Loucy (cell line): ENCODE data around the gene ADGRF4.

Experiments used
- H2AFZ ChIP-seq: fragments of 200-600 bp; sonication (generic); 2 replicates; pipeline ENCODE4 v1.6.0; 2016; ENCODE audit warnings: antibody characterized with exemption, mild to moderate bottlenecking, low read length, moderate library complexity
- H3F3A ChIP-seq: fragments of 200-600 bp; 2 replicates; pipeline ENCODE4 v1.6.0; 2016; ENCODE audit warnings: antibody characterized with exemption, low read depth, mild to moderate bottlenecking
- H3K27me3 ChIP-seq: fragments of 200-600 bp; sonication (generic); 2 replicates; pipeline ENCODE4 v1.6.1; 2014; ENCODE audit warnings: low read length, mild to moderate bottlenecking; ENCODE audit not compliant: insufficient read depth, poor library complexity, severe bottlenecking
- H3K36me3 ChIP-seq: fragments of 200-600 bp; sonication (generic); 2 replicates; pipeline ENCODE4 v1.6.1; 2016; ENCODE audit warnings: low read length; ENCODE audit not compliant: insufficient read depth
- H3K4me1 ChIP-seq: fragments of 200-600 bp; sonication (generic); 2 replicates; pipeline ENCODE4 v1.5.1; 2014; ENCODE audit warnings: low read length, mild to moderate bottlenecking; ENCODE audit not compliant: insufficient read depth, poor library complexity, severe bottlenecking
- H3K4me2 ChIP-seq: fragments of 200-600 bp; sonication (generic); 2 replicates; pipeline ENCODE4 v1.6.0; 2014; ENCODE audit warnings: antibody characterized with exemption, low read length, low read depth, mild to moderate bottlenecking; ENCODE audit not compliant: poor library complexity, severe bottlenecking
- H3K4me3 ChIP-seq: fragments of 200-600 bp; sonication (generic); 2 replicates; pipeline ENCODE4 v1.5.1; 2014; ENCODE audit warnings: low read length, mild to moderate bottlenecking, mixed read lengths; ENCODE audit not compliant: poor library complexity, severe bottlenecking
- H3K79me2 ChIP-seq: fragments of 200-600 bp; sonication (generic); 2 replicates; pipeline ENCODE4 v1.6.1; 2014; ENCODE audit warnings: low read length; ENCODE audit not compliant: insufficient read depth
- H3K9ac ChIP-seq: fragments of 200-600 bp; sonication (generic); 2 replicates; pipeline ENCODE4 v1.6.0; 2014; ENCODE audit warnings: mild to moderate bottlenecking, low read depth, low read length, moderate library complexity; ENCODE audit not compliant: poor library complexity, severe bottlenecking
- H3K9me2 ChIP-seq: fragments of 200-600 bp; sonication (generic); replicated peaks from 2 replicates; pipeline ENCODE4 v1.6.1; 2016; ENCODE audit warnings: low read depth, low read length, mixed read lengths
- H3K9me3 ChIP-seq: fragments of 200-600 bp; sonication (generic); 2 replicates; pipeline ENCODE4 v1.6.1; 2014; ENCODE audit warnings: mild to moderate bottlenecking, antibody characterized with exemption, low read length, low read depth; ENCODE audit not compliant: insufficient read depth
- H4K20me1 ChIP-seq: fragments of 200-600 bp; sonication (generic); 2 replicates; pipeline ENCODE4 v1.6.0; 2014; ENCODE audit warnings: antibody characterized with exemption, low read length, mild to moderate bottlenecking; ENCODE audit not compliant: insufficient read depth, poor library complexity, severe bottlenecking
- EZH2phosphoT487 ChIP-seq: fragments of 200-600 bp; IDR thresholded peaks from 2 replicates; pipeline ENCODE4 v1.6.1; 2018; ENCODE audit warnings: antibody characterized with exemption, mild to moderate bottlenecking, moderate library complexity, borderline replicate concordance
- TF ChIP-seq, protein P1 (sequence below): fragments of 200-600 bp; sonication (generic); conservative IDR thresholded peaks from 2 replicates; pipeline ENCODE4 v1.5.1; 2014; ENCODE audit warnings: mild to moderate bottlenecking, antibody characterized with exemption, low read length

The ADGRF4 gene

DNA sequence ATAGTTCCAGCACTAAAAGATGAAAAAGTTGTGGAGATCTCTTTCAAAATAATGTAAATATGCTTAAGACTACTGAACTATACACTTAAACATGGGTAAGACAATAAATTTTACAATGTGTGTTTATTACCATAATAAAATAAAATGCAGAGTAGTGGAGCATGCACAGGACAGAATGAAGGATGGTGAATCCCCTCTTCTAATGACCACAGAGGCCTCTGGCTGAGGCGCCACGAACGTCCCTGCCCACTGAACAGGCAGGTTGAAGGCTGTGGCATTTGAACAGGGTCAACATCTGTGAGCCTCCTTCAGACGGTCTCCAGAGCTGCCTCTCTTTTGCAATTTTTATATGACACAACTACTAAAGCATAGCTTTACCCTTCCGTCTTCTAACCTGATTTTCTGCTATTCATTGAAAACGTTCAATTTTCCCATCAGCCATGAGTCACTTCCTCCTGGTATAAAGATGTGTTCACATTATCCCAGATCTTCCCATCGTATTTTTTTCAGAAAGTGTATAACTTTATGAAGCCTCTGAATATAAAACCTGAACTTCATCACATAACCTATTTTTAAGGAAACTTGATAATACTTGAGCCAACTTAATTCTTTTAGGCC, 37.8 kb downstream of the ADGRF4 start:
- Histone ChIP-seq H3F3A (no peaks in the 10 kb centered on the region), H3K9me2 (no peaks in the 10 kb centered on the region), H3K27me3 (peaks cover 30% of the 10 kb centered on the region), H3K9ac (no peak overlapping the region), H3K79me2 (no peaks in the 10 kb centered on the region), H4K20me1 (no peaks in the 10 kb centered on the region), H2AFZ (no peak overlapping the region), H3K4me2 (no peak overlapping the region), H3K4me3 (no peak overlapping the region), H3K9me3 (no peaks in the 10 kb centered on the region), H3K36me3 (no peaks in the 10 kb centered on the region), H3K4me1 (no peaks in the 10 kb centered on the region)
- no peak for TF ChIP-seq EZH2phosphoT487
- TF ChIP-seq, protein P1, sequence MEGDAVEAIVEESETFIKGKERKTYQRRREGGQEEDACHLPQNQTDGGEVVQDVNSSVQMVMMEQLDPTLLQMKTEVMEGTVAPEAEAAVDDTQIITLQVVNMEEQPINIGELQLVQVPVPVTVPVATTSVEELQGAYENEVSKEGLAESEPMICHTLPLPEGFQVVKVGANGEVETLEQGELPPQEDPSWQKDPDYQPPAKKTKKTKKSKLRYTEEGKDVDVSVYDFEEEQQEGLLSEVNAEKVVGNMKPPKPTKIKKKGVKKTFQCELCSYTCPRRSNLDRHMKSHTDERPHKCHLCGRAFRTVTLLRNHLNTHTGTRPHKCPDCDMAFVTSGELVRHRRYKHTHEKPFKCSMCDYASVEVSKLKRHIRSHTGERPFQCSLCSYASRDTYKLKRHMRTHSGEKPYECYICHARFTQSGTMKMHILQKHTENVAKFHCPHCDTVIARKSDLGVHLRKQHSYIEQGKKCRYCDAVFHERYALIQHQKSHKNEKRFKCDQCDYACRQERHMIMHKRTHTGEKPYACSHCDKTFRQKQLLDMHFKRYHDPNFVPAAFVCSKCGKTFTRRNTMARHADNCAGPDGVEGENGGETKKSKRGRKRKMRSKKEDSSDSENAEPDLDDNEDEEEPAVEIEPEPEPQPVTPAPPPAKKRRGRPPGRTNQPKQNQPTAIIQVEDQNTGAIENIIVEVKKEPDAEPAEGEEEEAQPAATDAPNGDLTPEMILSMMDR: no peak

DNA sequence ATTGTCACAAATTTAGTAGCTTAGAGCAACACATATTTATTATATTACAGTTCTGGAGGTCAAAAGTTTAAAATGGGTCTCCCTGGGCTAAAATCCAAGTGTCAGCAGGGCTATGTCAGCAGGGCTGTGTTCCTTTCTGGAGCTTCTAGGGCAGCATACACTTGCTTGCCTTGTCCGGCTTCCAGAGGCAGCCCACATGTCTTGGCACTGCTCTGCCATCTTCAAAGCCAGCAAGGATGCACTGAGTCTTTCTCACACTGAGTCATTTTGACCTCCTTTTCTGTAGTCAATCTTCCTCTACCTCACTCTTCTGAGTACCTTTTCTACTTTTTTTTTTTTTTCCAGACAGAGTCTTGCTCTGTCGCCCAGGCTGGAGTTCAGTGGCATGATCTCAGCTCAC, 39.0 kb downstream of the ADGRF4 start:
- Histone ChIP-seq H3K4me3 (no peak overlapping the region), H3K4me1 (no peaks in the 10 kb centered on the region), H2AFZ (no peak overlapping the region), H3K9me3 (no peaks in the 10 kb centered on the region), H3K36me3 (no peaks in the 10 kb centered on the region), H3F3A (no peaks in the 10 kb centered on the region), H3K4me2 (no peak overlapping the region), H3K27me3 (peaks cover 17% of the 10 kb centered on the region), H3K9ac (no peak overlapping the region), H4K20me1 (no peaks in the 10 kb centered on the region), H3K9me2 (no peaks in the 10 kb centered on the region), H3K79me2 (no peaks in the 10 kb centered on the region)
- TF ChIP-seq, protein P1: no peak
- TF ChIP-seq EZH2phosphoT487: no peak

DNA sequence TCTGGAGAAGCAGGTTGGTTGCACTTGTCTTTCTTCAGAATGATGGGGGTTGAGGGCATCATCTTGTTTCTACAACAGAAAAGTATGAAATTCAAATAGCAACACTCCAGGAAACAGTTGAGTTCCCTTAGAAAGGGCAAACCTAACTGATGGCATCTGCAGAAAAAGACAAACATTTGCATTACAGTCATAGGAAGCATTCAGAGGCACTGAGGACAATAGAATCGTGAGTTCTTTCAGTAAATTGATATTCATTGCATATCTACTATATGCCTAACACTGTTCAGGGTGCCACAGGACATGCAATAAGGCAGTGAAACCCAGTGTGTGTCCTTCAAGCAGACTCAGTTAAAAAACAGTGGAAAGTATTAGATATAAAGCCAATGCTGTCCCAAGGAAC, 42.3 kb downstream of the ADGRF4 start:
- Histone ChIP-seq H3K4me1 (no peaks in the 10 kb centered on the region), H4K20me1 (no peaks in the 10 kb centered on the region), H3K36me3 (no peaks in the 10 kb centered on the region), H3K9me3 (no peaks in the 10 kb centered on the region), H3K27me3 (peaks cover 3% of the 10 kb centered on the region), H3K79me2 (no peaks in the 10 kb centered on the region), H3K9ac (no peak overlapping the region), H2AFZ (no peak overlapping the region), H3F3A (no peaks in the 10 kb centered on the region), H3K9me2 (no peaks in the 10 kb centered on the region), H3K4me2 (no peak overlapping the region), H3K4me3 (no peak overlapping the region)
- TF ChIP-seq, protein P1: no peak
- no peak for TF ChIP-seq EZH2phosphoT487
